SU-DHL-6 (cell line): ENCODE measurements around the gene ADAT1.
A peak's percentile ranks its signal among the peaks of the same experiment; 100 is the strongest.

Source experiments
- H2AFZ ChIP-seq: fragments of 200-600 bp; sonication (generic); 2 replicates; pipeline ENCODE4 v1.6.1; 2014; ENCODE audit warnings: low read depth, mild to moderate bottlenecking, moderate library complexity, mixed read lengths, antibody characterized with exemption, low read length; ENCODE audit not compliant: severe bottlenecking
- H3F3A ChIP-seq: fragments of 200-600 bp; shearing (Covaris generic); 2 replicates; pipeline ENCODE4 v1.6.0; 2016; ENCODE audit warnings: antibody characterized with exemption, mild to moderate bottlenecking; ENCODE audit not compliant: insufficient read depth
- H3K27ac ChIP-seq: fragments of 200-600 bp; sonication (generic); 2 replicates; pipeline ENCODE4 v1.5.1; 2016; ENCODE audit warnings: low read depth, mild to moderate bottlenecking, low read length, moderate library complexity, mixed read lengths
- H3K27me3 ChIP-seq: fragments of 200-600 bp; sonication (generic), shearing (Covaris generic); 2 replicates; pipeline ENCODE4 v1.6.0; 2014; ENCODE audit warnings: mild to moderate bottlenecking, low read length
- H3K36me3 ChIP-seq: fragments of 200-600 bp; sonication (generic); 2 replicates; pipeline ENCODE4 v1.6.1; 2014; ENCODE audit warnings: mild to moderate bottlenecking, low read length, mixed read lengths
- H3K4me2 ChIP-seq: fragments of 300-600, 200-600 bp; shearing (Covaris generic), sonication (generic); 2 replicates; pipeline ENCODE4 v1.6.0; 2014; ENCODE audit warnings: low read length, low read depth, mild to moderate bottlenecking; ENCODE audit not compliant: poor library complexity, severe bottlenecking
- H3K4me3 ChIP-seq: fragments of 200-600 bp; sonication (generic); 2 replicates; pipeline ENCODE4 v1.5.1; 2014; ENCODE audit warnings: antibody characterized with exemption, low read length, mild to moderate bottlenecking, mixed read lengths; ENCODE audit not compliant: insufficient read depth, poor library complexity, severe bottlenecking
- H3K79me2 ChIP-seq: fragments of 200-600 bp; sonication (generic); 2 replicates; pipeline ENCODE4 v1.6.1; 2014; ENCODE audit warnings: mild to moderate bottlenecking, low read length, moderate library complexity; ENCODE audit not compliant: insufficient read depth
- H3K9ac ChIP-seq: fragments of 200-600 bp; sonication (generic); 2 replicates; pipeline ENCODE4 v1.7.0; 2014; ENCODE audit warnings: mild to moderate bottlenecking, low read length
- H3K9me2 ChIP-seq: fragments of 200-600 bp; sonication (generic); replicated peaks from 2 replicates; pipeline ENCODE4 v1.6.1; 2014; ENCODE audit warnings: low read length; ENCODE audit not compliant: insufficient read depth
- H3K9me3 ChIP-seq: fragments of 200-600 bp; sonication (generic); 2 replicates; pipeline ENCODE4 v1.6.1; 2014; ENCODE audit warnings: low read length, mixed read lengths; ENCODE audit not compliant: insufficient read depth
- H4K20me1 ChIP-seq: fragments of 200-600 bp; sonication (generic); 2 replicates; pipeline ENCODE4 v1.6.1; 2014; ENCODE audit warnings: low read depth, mild to moderate bottlenecking, antibody characterized with exemption, low read length, moderate library complexity, mixed read lengths
- CTCF ChIP-seq: fragments of 200-600 bp; sonication (generic); IDR thresholded peaks from one replicate; pipeline ENCODE4 v1.5.1; 2017; ENCODE audit warnings: antibody characterized with exemption, mild to moderate bottlenecking, low read length, moderate library complexity; ENCODE audit not compliant: insufficient read depth, poor library complexity, severe bottlenecking
- EZH2phosphoT487 ChIP-seq: fragments of 200-600 bp; sonication (generic), shearing (Covaris generic); conservative IDR thresholded peaks from 2 replicates; pipeline ENCODE4 v1.6.1; 2018; ENCODE audit warnings: mild to moderate bottlenecking, antibody characterized with exemption, low read length, moderate library complexity, mixed read lengths

Gene ADAT1

DNA sequence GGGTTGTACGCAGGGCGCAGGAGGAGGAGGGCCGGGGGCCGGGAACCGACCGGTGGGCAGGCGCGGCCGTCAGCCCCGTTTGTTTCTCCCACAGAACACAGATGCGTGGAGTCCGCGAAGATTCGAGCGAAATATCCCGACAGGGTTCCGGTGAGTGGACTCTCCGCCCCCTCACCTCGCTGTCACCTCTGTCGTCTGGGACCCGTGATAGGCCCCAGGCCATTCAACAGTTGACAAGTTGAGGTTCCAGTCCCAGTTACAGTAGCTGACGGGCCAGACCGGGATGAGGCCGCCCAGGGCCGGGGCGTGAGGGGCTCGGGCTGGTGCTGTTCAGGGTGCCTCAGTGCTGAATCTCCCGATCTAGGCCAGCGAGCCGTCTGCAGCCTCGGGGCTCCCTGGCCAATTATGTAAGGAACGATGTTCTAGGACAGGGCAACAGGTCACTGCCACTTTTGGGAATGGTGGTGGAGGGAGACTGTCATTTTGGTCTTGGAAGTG is 56.3 kb downstream of the ADAT1 start:
- peak overlapping the region; percentile 72 for H3K4me3 ChIP-seq
- H3K9me2 ChIP-seq = no peaks in the 10 kb centered on the region
- H3K36me3 ChIP-seq = peaks cover 6% of the 10 kb centered on the region; the same call in 1 of the 2 replicates
- peak overlapping the region; percentile 86 for H3K9ac ChIP-seq
- no peaks in the 10 kb centered on the region for H3K9me3 ChIP-seq
- H3K27ac ChIP-seq = no peak overlapping the region
- TF ChIP-seq CTCF (no peak), EZH2phosphoT487 (no peak)
- H4K20me1 ChIP-seq = no peaks in the 10 kb centered on the region
- peak overlapping the region; percentile 91 for H2AFZ ChIP-seq
- H3F3A ChIP-seq = peaks cover 12% of the 10 kb centered on the region
- H3K27me3 ChIP-seq = no peaks in the 10 kb centered on the region
- H3K4me2 ChIP-seq = peak overlapping the region; percentile 67
- peaks cover 16% of the 10 kb centered on the region for H3K79me2 ChIP-seq

- peak within 1 kb of the TSS; percentile 72 for H3K4me3 ChIP-seq
- H3K36me3 ChIP-seq = peaks cover 6% of the 10 kb centered on the region; the same call in 1 of the 2 replicates
- peak within 1 kb of the TSS; percentile 67 for H3K4me2 ChIP-seq
- TF ChIP-seq CTCF = no peak
- no peak for TF ChIP-seq EZH2phosphoT487
- no peaks in the 10 kb centered on the region for H3K9me3 ChIP-seq
- H4K20me1 ChIP-seq = no peaks in the 10 kb centered on the region
- peaks cover 12% of the 10 kb centered on the region for H3F3A ChIP-seq
- peak within 1 kb of the TSS; percentile 91 for H2AFZ ChIP-seq
- peaks cover 16% of the 10 kb centered on the region for H3K79me2 ChIP-seq
- H3K27ac ChIP-seq = peak within 1 kb of the TSS; percentile 65
- no peaks in the 10 kb centered on the region for H3K27me3 ChIP-seq
- H3K9me2 ChIP-seq = no peaks in the 10 kb centered on the region
- peak within 1 kb of the TSS; percentile 86 for H3K9ac ChIP-seq
Observed at GRCh38 chr16:75566040-75566757, 56.9 kb downstream of the ADAT1 start, which contains the start of gene GABARAPL2. TSS of gene GABARAPL2 (plus strand) at chr16:75566379. CDS start at chr16:75566487, 108 bp downstream.

DNA sequence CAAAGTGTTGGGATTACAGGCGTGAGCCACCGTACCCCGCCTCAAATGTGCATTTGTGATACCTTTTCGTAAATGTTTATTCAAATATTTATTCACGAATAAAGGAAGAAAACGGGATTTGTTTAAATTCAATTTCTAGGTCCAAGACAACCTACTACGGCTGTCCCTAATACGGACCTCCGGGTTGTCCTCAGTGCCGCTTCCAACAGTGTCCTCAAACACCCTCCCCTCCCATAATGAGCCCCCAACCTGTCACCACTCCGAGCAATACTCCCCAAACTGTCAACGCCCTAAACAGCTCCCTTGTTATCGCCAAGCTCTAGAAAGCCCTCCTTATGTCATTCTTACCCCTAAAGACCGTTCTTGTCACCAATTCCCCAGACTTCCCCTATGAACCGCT is 57.4 kb downstream of the ADAT1 start:
- no peaks in the 10 kb centered on the region for H3K27me3 ChIP-seq
- peaks cover 10% of the 10 kb centered on the region for H3F3A ChIP-seq
- no peaks in the 10 kb centered on the region for H4K20me1 ChIP-seq
- H3K27ac ChIP-seq = peak overlapping the region; percentile 65
- no peak for TF ChIP-seq EZH2phosphoT487
- no peak for TF ChIP-seq CTCF
- H3K9me2 ChIP-seq = no peaks in the 10 kb centered on the region
- peak overlapping the region; percentile 91 for H2AFZ ChIP-seq
- peak overlapping the region; percentile 72 for H3K4me3 ChIP-seq
- H3K9ac ChIP-seq = peak overlapping the region; percentile 86
- peaks cover 16% of the 10 kb centered on the region for H3K79me2 ChIP-seq
- no peaks in the 10 kb centered on the region for H3K9me3 ChIP-seq
- peaks cover 6% of the 10 kb centered on the region; the same call in 1 of the 2 replicates for H3K36me3 ChIP-seq
- H3K4me2 ChIP-seq = peak overlapping the region; percentile 67
